Measurements from ENCODE around the gene CD4.

Gene CD4

DNA sequence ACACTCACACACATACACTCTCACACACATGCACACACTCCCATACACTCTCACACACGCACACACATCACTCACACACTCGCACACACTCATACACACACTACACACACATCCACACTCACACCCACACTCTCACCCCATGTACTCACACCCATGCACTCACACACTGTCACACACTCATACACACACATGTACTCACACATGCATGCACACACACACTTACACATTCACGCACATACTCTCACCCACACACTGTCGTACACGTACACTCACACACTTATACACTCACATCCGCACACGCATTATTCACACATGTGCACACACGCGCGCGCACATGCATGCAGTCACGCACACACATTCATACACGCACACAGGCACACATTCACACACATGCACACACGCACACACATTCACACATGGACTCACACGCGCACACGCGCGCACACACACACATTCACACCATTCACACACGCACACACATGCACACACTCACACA is 28.4 kb downstream of the CD4 start:
- DNase-seq: no peak

DNA sequence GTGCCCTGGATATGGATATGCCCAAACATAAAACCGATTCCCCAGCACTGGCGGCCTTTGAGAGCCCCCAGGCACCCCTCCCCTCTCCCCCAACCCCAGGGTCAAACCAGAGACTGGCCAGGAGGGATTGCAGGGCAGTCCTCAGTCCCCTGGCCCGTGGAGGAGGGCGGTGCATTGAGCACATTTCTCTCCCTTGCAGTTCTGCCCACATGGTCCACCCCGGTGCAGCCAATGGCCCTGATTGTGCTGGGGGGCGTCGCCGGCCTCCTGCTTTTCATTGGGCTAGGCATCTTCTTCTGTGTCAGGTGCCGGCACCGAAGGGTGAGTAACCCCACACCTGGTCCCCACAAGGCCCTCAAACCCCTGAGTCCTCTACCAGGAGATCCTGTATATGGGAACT is 28.9 kb downstream of the CD4 start:
- no peak for DNase-seq

DNA sequence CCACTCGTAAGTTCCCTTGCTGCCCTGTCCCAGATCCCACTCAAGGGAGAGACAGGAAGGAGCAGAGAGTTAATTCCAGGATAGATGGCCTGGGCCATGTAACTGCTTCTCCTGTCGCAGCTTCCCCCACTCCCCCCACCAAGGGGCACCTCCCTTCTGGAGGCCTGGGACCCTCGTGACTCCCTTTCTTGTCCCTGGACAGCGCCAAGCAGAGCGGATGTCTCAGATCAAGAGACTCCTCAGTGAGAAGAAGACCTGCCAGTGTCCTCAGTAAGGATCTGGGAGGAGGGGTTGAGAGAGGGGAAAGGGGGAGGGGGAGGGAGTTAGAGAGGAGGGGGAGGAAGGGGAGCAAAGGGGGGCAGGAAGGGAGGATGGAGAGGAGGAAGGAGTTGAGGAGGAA is 29.3 kb downstream of the CD4 start:
- no peak for DNase-seq

DNA sequence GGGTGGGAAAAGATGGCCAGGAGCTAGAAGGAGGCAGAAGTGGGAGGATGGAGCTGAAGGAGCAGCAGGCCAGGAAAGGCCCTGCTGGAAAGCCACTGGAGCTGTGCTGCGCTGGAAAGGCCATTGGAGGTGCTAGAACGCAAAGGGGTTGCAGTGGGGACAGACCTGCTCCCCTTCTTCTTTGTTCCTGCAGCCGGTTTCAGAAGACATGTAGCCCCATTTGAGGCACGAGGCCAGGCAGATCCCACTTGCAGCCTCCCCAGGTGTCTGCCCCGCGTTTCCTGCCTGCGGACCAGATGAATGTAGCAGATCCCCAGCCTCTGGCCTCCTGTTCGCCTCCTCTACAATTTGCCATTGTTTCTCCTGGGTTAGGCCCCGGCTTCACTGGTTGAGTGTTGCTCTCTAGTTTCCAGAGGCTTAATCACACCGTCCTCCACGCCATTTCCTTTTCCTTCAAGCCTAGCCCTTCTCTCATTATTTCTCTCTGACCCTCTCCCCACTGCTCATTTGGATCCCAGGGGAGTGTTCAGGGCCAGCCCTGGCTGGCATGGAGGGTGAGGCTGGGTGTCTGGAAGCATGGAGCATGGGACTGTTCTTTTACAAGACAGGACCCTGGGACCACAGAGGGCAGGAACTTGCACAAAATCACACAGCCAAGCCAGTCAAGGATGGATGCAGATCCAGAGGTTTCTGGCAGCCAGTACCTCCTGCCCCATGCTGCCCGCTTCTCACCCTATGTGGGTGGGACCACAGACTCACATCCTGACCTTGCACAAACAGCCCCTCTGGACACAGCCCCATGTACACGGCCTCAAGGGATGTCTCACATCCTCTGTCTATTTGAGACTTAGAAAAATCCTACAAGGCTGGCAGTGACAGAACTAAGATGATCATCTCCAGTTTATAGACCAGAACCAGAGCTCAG is 30.0 kb downstream of the CD4 start:
- no peak for DNase-seq

DNA sequence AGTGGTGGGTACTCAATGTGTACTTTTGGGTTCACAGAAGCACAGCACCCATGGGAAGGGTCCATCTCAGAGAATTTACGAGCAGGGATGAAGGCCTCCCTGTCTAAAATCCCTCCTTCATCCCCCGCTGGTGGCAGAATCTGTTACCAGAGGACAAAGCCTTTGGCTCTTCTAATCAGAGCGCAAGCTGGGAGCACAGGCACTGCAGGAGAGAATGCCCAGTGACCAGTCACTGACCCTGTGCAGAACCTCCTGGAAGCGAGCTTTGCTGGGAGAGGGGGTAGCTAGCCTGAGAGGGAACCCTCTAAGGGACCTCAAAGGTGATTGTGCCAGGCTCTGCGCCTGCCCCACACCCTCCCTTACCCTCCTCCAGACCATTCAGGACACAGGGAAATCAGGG is 30.8 kb downstream of the CD4 start:
- DNase-seq: no peak

DNA sequence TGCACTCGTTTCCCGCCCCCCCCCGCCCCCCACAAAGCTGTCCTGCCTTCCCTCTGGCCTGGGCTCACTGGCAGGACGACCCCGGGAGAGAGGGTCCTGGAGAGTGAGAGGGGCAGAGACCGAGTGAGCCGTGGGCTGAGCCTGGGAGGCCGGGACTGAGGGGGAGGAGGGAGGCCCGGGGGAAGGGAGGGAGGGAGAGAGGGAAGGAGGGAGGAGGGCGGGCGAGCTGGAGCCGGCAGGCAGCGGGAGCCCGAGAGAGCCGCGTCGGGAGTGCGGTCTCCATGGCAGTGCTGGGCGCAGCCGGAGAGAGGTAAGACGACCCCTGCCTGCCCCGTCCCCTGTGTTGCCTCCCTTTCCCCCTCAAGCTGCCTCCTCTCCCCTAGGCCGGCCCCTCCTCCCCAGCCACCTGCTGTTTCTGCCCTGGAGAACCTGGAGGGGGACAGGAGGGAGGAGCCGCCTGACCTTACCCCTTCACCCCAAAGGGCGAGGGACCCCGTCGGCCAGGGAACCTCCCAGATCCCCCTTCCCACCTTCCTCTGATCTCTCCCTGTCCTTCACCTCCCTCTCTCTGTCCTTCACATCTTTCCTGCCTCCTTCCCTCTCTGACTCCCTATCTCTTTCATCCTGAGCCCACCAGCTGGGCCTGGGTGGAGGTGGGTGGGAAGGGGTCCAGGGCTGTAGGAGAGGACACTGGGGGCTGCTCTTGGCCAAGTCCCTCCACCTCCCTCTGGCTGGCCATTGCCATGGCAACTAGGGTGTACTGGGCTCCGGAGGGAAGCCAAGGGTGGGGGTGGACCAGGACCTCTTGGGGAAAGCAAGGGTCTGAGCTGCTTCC is 32.5 kb downstream of the CD4 start, which contains the start of gene GPR162:
Gene GPR162, plus strand, starts transcription at position 231 of the 835 bp plus-strand sequence. CDS start 2,078 bp downstream, outside the sequence.
- DNase-seq: no peak

DNA sequence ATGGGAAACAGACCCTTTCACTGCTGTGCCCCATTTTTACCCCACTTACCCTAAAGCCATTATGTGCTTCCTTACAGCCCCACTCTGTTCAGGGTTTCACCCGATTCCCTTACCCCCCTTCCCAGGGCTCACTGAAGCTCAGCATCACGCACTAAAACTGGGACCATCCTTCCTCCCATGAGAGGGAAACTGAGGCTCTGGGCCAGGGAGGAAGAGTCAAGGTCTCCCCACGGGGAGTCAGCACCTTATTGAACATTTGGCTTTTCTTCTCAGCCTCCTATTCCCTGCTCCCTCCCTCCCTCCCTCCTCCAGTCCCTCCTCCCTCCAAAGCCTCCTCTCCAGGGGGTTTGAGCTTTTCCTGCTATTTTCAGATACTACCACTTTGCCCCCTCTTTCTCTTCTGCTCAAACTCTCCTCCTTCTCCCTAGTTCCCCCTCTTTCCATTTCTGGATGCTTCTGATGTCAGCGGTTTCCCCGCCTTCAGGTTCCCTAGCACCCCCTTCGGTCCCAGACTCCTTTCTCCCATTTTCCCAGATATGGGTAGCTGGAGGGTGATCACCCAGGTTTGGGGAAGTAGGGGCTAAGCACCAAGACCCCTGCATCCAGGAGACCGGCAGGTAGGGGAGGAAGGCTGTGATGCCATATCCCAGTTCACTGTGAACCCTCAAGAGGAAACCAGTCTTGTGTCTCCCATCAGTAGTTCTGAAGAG is 33.3 kb downstream of the CD4 start:
- no peak for DNase-seq

DNA sequence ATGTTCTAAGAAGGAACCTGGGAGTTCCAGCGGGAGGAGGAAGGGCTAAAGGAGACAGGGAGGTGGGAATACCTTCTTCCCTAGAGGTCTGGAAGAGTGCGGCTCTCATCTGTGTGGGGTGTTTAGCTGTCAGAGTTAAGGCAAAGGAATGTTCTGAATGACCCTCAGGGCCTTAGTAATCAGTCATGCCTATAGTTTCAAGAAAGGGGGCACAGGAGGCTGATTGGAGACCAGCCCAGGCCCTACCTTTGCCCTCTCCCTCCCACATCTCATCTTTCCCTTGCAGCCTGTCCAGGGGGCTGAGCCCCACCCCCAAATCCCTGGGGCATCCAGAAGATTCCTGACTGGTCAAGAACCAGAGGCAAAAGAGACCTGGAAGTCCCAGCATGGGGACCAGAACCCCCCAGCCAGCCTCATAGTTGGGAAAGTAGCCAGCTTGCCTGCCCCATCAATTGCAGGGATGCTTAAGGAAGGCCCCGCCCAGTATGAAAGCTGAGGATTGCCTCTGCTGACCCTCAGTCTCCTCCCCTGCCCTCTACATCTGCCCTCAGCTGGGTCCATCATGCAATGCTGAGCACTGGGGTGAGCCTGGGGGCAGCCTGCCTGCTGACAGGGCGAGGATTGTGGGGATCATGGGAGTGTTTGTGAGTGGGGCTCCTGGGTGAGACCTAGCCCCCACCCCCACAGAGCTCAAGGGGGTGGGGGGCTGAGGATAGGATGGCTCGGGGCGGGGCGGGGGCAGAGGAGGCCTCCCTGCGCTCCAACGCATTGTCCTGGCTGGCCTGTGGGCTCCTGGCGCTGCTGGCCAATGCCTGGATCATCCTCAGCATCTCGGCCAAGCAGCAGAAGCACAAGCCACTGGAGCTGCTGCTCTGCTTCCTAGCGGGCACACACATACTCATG is 34.1 kb downstream of the CD4 start:
- no peak for DNase-seq

DNA sequence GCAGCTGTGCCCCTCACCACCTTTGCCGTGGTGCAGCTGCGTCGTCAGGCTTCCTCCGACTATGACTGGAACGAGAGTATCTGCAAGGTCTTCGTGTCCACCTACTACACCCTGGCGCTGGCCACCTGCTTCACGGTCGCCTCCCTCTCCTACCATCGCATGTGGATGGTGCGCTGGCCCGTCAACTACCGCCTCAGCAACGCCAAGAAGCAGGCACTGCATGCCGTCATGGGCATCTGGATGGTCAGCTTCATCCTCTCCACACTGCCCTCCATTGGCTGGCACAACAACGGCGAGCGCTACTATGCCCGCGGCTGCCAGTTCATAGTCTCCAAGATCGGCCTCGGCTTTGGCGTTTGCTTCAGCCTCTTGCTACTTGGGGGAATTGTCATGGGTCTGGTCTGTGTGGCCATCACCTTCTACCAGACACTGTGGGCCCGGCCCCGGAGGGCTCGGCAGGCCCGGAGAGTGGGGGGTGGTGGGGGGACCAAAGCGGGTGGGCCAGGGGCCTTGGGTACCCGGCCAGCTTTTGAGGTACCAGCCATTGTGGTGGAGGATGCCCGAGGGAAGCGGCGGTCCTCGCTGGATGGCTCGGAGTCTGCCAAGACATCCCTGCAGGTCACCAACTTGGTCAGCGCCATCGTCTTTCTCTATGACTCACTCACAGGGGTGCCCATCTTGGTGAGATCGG is 34.9 kb downstream of the CD4 start:
- no peak for DNase-seq

DNA sequence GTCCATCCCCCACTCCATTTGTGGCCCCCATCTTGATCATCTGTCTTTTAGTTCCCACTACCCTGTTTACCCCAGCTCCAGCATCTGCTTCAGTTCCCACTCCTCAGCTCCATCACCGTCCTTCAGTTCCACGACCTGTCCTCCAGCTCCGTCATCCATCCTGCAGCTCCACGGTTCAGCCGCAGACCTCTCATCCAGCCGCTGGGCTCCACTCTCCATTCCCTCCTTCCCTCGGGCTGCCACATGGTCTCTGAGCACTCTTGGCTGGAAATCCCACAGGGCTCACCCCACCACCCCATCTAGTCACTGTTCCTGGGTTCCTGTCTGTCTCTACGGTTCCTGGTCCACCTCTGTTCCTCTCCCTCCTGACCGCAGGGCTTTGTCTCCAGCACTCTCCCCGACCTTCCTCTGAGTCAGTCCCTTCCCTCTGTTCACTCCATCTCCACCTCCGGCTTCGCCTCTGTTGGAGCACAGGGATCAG is 35.6 kb downstream of the CD4 start:
- DNase-seq: no peak

DNA sequence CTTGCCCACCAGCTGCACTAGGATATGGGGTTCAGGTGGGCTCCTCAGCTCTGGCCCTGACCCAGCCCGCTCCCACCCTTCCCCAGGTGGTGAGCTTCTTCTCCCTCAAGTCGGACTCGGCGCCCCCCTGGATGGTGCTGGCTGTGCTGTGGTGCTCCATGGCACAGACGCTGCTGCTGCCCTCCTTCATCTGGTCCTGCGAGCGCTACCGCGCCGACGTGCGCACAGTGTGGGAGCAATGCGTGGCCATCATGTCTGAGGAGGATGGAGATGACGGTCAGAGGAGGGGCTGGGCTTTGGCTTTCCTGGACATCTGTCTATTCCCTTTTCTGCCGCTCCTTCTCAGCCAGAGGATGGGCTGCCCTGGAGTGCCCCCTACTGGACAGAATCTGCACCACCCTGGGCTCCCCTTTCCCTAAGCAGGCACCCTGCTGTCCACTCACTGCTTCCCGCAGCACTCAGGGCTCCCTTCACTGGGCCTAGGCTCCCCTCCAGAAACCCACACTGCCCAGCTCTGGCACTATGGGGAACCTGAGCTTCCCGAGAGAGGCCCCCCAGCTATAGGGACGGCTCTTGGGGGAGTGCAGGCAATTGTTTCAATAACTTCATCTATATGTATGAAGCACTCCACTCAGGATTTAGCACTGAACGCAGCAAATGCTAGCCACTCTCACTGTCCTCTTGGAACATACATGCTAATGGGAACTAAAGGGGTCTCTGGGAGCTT is 36.2 kb downstream of the CD4 start:
- peak; percentile 65 for DNase-seq

DNA sequence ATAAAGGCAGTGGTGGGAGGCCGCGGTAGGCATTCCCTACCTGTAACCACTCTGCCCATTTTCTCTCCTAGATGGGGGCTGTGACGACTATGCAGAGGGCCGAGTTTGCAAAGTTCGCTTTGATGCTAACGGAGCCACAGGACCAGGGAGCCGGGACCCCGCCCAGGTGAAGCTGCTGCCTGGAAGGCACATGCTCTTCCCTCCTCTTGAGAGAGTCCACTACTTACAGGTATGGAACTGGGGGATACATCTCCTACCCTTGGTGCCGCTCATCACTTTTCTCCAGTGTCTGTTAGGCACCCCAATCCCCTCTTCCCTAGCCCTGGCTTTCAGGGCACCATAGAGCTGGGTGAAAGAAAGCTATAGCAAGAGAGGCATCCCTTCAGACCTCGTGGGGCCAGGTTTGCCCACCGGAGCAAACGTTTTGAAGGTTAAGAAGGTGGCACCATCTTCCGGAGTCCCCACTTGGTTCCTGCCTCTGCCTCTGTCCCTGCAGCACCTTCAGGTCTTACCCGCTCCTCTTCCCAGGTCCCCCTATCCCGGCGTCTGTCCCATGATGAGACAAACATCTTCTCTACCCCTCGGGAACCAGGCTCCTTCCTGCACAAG is 36.9 kb downstream of the CD4 start:
- no peak for DNase-seq

DNA sequence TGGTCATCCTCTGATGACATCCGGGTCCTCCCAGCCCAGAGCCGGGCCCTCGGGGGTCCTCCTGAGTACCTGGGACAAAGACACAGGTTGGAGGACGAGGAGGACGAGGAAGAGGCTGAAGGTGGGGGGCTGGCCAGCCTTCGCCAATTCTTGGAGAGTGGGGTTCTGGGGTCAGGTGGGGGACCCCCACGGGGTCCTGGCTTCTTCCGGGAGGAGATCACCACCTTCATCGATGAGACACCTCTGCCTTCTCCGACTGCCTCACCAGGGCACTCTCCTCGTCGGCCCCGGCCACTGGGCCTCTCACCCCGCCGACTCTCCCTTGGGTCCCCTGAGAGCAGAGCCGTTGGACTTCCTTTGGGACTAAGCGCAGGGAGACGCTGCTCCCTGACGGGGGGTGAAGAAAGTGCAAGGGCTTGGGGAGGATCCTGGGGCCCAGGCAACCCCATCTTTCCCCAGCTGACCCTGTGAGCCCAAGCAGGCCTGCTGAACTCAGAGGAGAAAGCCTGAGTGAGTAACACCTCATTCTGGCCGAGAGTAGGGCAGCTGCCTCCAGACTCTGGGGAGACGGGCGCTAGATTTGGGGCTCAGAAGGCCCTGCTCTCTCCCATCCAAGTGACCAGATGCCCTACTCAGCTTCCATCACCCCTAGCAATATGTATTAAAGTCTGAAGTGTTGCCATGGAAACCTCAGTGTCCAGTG is 37.6 kb downstream of the CD4 start:
- no peak for DNase-seq

DNA sequence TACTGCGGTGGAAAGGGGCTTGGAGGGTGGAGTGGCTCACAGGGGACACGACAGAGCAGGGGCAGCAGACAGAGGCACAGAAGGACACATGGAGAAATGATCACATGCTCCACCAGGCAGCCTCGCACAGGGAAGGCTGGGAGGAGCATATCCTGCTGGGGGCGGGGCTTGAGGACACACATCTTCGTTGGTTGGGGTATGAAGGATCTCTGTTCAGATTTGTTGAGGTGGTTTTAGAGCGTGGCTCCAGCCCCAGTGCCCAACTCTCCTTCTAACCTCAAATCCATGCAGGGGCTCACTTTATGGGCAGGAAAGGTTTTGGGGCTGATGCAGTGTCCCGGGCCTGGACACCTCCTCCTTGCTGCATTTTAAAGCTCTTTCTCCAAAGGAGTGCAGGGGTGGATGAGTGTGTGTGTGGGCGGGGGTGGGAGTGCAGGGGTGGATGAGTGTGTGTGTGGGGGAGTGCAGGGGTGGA is 38.1 kb downstream of the CD4 start:
- peak; percentile 37 for DNase-seq

DNA sequence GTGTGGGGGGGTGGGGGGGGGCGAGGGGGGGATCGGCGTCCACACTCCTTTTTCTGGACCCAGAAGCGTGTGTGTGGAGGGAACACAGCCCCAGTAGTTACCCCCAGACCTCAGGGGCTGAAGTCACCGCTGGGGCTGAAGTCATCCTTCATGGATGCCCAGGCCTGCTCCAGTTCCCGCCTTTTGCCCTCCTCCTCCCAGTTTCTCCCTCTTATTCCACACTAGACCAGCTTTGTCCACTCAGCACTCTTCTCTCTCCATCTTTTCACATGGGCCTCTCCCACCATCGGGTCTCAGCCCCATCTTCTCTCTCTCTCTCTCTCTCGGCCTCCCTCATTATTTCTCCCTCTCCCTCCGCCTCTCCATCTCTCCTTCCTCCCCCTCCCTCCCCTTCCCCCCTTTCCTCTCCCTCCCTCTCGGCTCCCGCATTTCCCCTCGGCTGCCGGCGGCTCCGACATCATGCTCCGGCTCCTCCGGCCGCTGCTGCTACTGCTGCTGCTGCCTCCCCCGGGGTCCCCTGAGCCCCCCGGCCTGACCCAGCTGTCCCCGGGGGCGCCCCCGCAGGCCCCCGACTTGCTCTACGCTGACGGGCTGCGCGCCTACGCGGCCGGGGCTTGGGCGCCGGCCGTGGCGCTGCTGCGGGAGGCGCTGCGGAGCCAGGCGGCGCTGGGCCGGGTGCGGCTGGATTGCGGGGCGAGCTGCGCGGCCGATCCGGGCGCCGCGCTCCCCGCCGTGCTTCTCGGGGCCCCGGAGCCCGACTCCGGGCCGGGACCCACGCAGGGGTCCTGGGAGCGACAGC is 38.9 kb downstream of the CD4 start, which contains the start of gene P3H3:
Gene P3H3, plus strand, starts transcription at position 426 of the 799 bp plus-strand sequence. Its CDS starts 34 bp downstream, at position 460.
- DNase-seq: no peak

DNA sequence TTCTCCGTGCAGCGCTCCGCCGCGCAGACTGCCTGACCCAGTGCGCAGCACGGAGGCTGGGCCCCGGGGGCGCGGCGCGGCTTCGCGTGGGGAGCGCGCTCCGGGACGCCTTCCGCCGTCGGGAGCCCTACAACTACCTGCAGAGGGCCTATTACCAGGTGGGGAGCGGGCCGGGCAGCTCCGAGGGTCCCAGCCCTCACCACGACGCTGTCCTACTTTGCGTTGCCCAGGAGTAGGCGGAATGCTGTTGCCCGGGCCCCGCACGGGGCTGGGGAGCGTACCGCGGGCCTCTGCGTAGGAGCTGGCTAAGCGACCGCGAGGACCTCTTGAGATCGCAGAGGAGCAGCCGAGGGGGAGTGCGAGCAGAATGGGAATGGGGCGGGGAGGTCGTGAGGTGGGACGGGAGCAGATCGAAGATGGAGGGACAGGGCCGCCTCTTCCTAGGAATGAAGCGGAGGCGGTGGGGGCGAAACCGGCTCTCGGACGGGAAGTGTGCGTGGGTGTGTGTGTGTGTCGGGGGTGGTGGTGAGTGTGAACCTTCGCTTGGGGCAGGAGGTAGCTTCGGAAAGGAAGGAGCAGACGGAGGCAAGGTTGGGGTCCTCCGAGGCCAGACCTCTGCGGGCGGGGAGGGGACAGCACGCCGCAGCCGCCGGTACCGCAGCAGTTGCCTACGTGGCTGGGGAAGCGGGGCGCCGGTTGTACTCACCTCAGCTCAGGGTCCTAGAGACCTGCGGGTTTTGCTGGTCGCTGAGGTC is 39.6 kb downstream of the CD4 start:
- DNase-seq: no peak

DNA sequence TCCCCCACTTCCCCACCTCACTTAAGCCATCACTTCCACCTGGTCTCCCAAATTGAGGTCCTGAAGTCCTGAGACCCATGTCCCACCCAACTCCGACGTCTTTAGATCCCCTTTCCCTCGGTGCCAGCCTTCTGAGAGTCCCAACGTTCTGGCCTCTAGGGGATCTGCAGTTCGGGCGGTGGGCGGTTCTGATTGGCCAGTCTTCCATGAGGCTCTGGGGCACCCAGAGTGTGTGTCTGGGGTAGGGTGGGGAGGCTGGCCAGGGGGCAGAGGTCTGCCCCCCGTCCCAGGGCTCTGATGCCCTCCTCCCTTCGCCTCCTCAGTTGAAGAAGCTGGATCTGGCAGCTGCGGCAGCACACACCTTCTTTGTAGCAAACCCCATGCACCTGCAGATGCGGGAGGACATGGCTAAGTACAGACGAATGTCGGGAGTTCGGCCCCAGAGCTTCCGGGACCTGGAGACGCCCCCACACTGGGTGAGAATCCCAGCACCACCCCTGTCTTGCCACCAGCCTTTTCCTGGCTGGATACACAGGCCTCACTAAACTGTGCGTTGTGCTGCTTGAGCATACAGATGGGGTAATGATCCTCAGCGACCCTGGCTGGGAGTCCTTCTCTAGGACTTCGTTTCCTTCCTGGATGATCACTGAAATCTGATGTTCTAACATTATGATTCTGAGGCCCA is 40.4 kb downstream of the CD4 start:
- no peak for DNase-seq
